GM12874 (cell line): ENCODE data around the gene STX16.

ENCODE experiments used
- CTCF ChIP-seq: IDR thresholded peaks from 2 replicates; pipeline ENCODE4 v1.5.1; 2011; ENCODE audit warnings: low read depth, mild to moderate bottlenecking, control low read depth, low read length, moderate library complexity; ENCODE audit not compliant: insufficient read depth

The STX16 gene

DNA sequence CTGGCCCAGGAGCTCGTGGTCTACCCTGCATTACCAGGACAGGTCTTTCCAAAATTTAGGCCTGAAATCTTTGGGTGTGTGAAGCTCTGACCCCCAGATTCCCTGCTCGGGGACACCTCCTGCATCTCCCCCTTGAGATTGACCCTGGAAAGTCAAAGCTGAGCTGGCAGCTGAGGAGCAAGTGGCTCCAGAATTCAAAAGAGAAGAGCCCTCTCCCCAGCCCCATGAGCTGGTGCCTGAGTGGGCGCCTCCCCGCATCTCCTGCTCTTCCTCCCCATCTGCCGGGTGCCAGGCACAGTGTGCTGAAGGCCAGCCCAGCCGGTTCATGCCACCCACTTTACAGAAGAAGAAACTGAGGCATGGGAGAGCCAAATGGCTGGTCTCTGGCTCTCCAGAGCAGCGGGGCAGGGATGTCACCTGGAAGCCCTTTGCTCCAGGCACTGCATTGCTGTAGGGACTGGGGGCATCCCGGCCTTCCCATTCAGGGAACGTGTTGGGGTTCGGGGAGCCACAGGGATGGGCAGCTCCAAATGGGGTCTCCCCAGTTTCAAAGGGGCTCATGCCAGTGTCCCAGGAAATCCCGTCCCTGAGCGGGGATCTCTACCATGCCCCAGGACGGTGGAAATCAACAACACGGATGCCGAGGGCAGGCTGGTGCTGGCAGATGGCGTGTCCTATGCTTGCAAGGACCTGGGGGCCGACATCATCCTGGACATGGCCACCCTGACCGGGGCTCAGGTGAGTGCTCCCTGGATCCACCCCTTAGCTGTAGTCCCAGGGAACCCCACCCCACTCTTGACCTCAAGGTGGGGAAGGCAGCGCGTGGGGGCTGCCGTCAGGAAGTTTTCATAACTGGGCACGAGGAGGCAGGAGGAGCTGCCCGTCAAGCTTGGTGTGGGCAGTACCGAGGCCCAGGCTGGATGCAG is 62.0 kb downstream of the STX16 start:
- no peak for TF ChIP-seq CTCF

DNA sequence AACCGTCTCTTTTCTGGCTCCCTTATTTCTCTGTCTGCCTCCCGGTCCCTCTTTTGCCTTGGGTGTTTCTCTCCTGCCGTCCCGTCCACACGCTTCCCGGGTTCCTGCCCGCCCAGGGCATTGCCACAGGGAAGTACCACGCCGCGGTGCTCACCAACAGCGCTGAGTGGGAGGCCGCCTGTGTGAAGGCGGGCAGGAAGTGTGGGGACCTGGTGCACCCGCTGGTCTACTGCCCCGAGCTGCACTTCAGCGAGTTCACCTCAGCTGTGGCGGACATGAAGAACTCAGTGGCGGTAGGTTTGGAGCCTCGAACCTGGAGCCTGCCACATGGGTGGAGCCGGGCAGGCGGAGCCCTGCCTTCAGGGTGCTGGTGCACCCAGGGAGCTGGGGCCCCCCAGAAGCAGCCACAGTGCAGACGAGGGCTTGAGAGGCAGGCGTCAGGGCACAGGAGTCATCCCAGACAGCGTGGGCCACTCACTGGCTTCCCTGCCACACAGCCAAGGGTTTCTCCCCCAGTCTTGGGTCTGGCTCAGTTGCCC is 62.8 kb downstream of the STX16 start:
- TF ChIP-seq CTCF: no peak

GRCh38 chr20:58714340-58714922 is 63.3 kb downstream of the STX16 start:
- no peak for TF ChIP-seq CTCF

DNA sequence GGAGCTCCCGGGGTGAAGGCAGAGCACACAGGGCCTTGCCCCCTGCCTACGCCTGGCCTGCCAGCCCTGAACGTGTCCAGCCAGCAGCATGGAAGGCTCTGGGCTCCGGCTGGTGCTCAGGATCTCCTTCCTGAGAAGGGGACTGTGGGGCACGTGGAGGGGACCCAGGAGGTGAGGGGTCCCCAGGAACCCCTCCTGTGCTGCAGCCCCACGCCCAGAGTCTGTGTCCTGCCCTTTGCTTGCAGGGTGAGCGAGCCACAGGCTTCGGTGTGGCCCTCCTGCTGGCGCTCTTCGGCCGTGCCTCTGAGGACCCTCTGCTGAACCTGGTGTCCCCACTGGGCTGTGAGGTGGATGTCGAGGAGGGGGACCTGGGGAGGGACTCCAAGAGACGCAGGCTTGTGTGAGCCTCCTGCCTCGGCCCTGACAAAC is 63.9 kb downstream of the STX16 start:
- no peak for TF ChIP-seq CTCF

- TF ChIP-seq CTCF: no peak
Measured at GRCh38 chr20:58715391-58715800, 64.3 kb downstream of the STX16 start.

GRCh38 chr20:58715801-58716475 is 64.9 kb downstream of the STX16 start:
- TF ChIP-seq CTCF: no peak
